Memory B cell (primary cell): ENCODE measurements around the gene EP400.

Experiments used
- ATAC-seq: fragments of 150-1000 bp; cut with Tn5 transposase; 2 replicates; pipeline ENCODE4 v1.10.0; 2021; ENCODE audit warnings: low read depth, mild to moderate bottlenecking, moderate library complexity
- DNase-seq, 2 donors: peaks; one replicate each; pipeline ENCODE4 v3.0.0; 2022; ENCODE audit warnings: low spot score in 2 of 2
- H3K27ac Mint-ChIP-seq: one replicate; pipeline ENCODE4 v1.8.0; 2022; ENCODE audit warnings: mild to moderate bottlenecking, moderate library complexity, mixed read lengths
- H3K27me3 Mint-ChIP-seq: one replicate; pipeline ENCODE4 v1.8.0; 2022; ENCODE audit warnings: mixed read lengths
- H3K36me3 Mint-ChIP-seq: one replicate; pipeline ENCODE4 v1.8.0; 2022; ENCODE audit warnings: mild to moderate bottlenecking, mixed read lengths
- H3K4me1 Mint-ChIP-seq: one replicate; pipeline ENCODE4 v1.8.0; 2022; ENCODE audit warnings: mixed read lengths
- H3K4me3 Mint-ChIP-seq: one replicate; pipeline ENCODE4 v1.8.0; 2022; ENCODE audit warnings: mild to moderate bottlenecking, moderate library complexity, mixed read lengths
- H3K9me3 Mint-ChIP-seq: one replicate; pipeline ENCODE4 v1.8.0; 2022; ENCODE audit warnings: mixed read lengths

Gene EP400

GRCh38 chr12:131949431-131950181 is at the start of gene EP400:
Gene EP400, plus strand, starts transcription at chr12:131949942. Its CDS starts 10,678 bp downstream, at chr12:131960620.
- DNase-seq, result peak; percentile 84 to 89
- peaks cover 2% of the 10 kb centered on the region for H3K9me3 Mint-ChIP-seq
- no peaks in the 10 kb centered on the region for H3K27me3 Mint-ChIP-seq
- ATAC-seq, result peak; percentile 90
- H3K36me3 Mint-ChIP-seq, result peaks cover 4% of the 10 kb centered on the region
- peaks cover 17% of the 10 kb centered on the region for H3K4me1 Mint-ChIP-seq
- H3K27ac Mint-ChIP-seq, result peak within 1 kb of the TSS; percentile 68
- H3K4me3 Mint-ChIP-seq, result peak within 1 kb of the TSS; percentile 90

- peaks cover 1% of the 10 kb centered on the region for H3K36me3 Mint-ChIP-seq
- DNase-seq (no peak), ATAC-seq (no peak)
- H3K4me1 Mint-ChIP-seq, result peaks cover 14% of the 10 kb centered on the region
- no peak overlapping the region for H3K4me3 Mint-ChIP-seq
- H3K9me3 Mint-ChIP-seq, result no peaks in the 10 kb centered on the region
- no peaks in the 10 kb centered on the region for H3K27me3 Mint-ChIP-seq
- H3K27ac Mint-ChIP-seq, result no peak overlapping the region
Measured at GRCh38 chr12:131900397-131900796, 49.3 kb upstream of the EP400 start.

GRCh38 chr12:131901431-131902331 is 48.1 kb upstream of the EP400 start:
- H3K27ac Mint-ChIP-seq, result no peak overlapping the region
- no peaks in the 10 kb centered on the region for H3K27me3 Mint-ChIP-seq
- peaks cover 8% of the 10 kb centered on the region for H3K4me1 Mint-ChIP-seq
- H3K9me3 Mint-ChIP-seq, result no peaks in the 10 kb centered on the region
- ATAC-seq, result no peak
- DNase-seq, result no peak
- peaks cover 1% of the 10 kb centered on the region for H3K36me3 Mint-ChIP-seq
- H3K4me3 Mint-ChIP-seq, result no peak overlapping the region

- ATAC-seq (no peak), DNase-seq (no peak)
- Mint-ChIP-seq H3K27ac (no peak overlapping the region), H3K4me3 (no peak overlapping the region), H3K4me1 (peaks cover 6% of the 10 kb centered on the region), H3K9me3 (no peaks in the 10 kb centered on the region), H3K36me3 (peaks cover 1% of the 10 kb centered on the region), H3K27me3 (no peaks in the 10 kb centered on the region)
Measured at GRCh38 chr12:131902332-131903241, 47.2 kb upstream of the EP400 start.

GRCh38 chr12:131903270-131904255 is 46.2 kb upstream of the EP400 start:
- no peak for DNase-seq
- H3K36me3 Mint-ChIP-seq, result peaks cover 1% of the 10 kb centered on the region
- no peak for ATAC-seq

GRCh38 chr12:131904346-131904745 is 45.4 kb upstream of the EP400 start:
- H3K4me3 Mint-ChIP-seq, result no peak overlapping the region
- peaks cover 4% of the 10 kb centered on the region for H3K36me3 Mint-ChIP-seq
- H3K4me1 Mint-ChIP-seq, result peaks cover 6% of the 10 kb centered on the region
- no peak overlapping the region for H3K27ac Mint-ChIP-seq
- no peaks in the 10 kb centered on the region for H3K9me3 Mint-ChIP-seq
- DNase-seq (no peak), ATAC-seq (no peak)
- no peaks in the 10 kb centered on the region for H3K27me3 Mint-ChIP-seq

More at GRCh38 chr12:131903270-131904255, 46.2 kb upstream of the EP400 start:
- peaks cover 6% of the 10 kb centered on the region for H3K4me1 Mint-ChIP-seq
- H3K9me3 Mint-ChIP-seq, result no peaks in the 10 kb centered on the region
- no peak overlapping the region for H3K4me3 Mint-ChIP-seq
- H3K27me3 Mint-ChIP-seq, result no peaks in the 10 kb centered on the region
- no peak overlapping the region for H3K27ac Mint-ChIP-seq

GRCh38 chr12:131905081-131905629 is 44.6 kb upstream of the EP400 start:
- Mint-ChIP-seq H3K27me3 (no peaks in the 10 kb centered on the region), H3K27ac (no peak overlapping the region), H3K36me3 (peaks cover 5% of the 10 kb centered on the region), H3K4me1 (peaks cover 6% of the 10 kb centered on the region), H3K4me3 (no peak overlapping the region), H3K9me3 (no peaks in the 10 kb centered on the region)
- ATAC-seq (no peak), DNase-seq (no peak)

GRCh38 chr12:131905630-131906091 is 44.1 kb upstream of the EP400 start:
- Mint-ChIP-seq H3K27ac (no peak overlapping the region), H3K9me3 (no peaks in the 10 kb centered on the region)
- ATAC-seq, result no peak

GRCh38 chr12:131907379-131908091 is 42.2 kb upstream of the EP400 start:
- H3K27ac Mint-ChIP-seq, result no peak overlapping the region
- no peaks in the 10 kb centered on the region for H3K27me3 Mint-ChIP-seq
- H3K36me3 Mint-ChIP-seq, result peaks cover 9% of the 10 kb centered on the region
- H3K4me3 Mint-ChIP-seq, result no peak overlapping the region
- no peak for ATAC-seq
- DNase-seq, result no peak
- no peaks in the 10 kb centered on the region for H3K9me3 Mint-ChIP-seq
- H3K4me1 Mint-ChIP-seq, result peaks cover 4% of the 10 kb centered on the region

More at GRCh38 chr12:131905630-131906091, 44.1 kb upstream of the EP400 start:
- H3K36me3 Mint-ChIP-seq, result peaks cover 6% of the 10 kb centered on the region
- no peaks in the 10 kb centered on the region for H3K27me3 Mint-ChIP-seq
- peaks cover 6% of the 10 kb centered on the region for H3K4me1 Mint-ChIP-seq
- no peak for DNase-seq
- H3K4me3 Mint-ChIP-seq, result no peak overlapping the region

- Mint-ChIP-seq H3K27me3 (no peaks in the 10 kb centered on the region), H3K9me3 (no peaks in the 10 kb centered on the region), H3K4me1 (peaks cover 4% of the 10 kb centered on the region), H3K36me3 (peaks cover 9% of the 10 kb centered on the region), H3K4me3 (no peak overlapping the region), H3K27ac (no peak overlapping the region)
- ATAC-seq (no peak), DNase-seq (no peak)
Measured at GRCh38 chr12:131908092-131909080, 41.4 kb upstream of the EP400 start.

GRCh38 chr12:131909081-131909751 is 40.5 kb upstream of the EP400 start:
- Mint-ChIP-seq H3K4me1 (no peaks in the 10 kb centered on the region), H3K27me3 (no peaks in the 10 kb centered on the region), H3K27ac (no peak overlapping the region), H3K9me3 (no peaks in the 10 kb centered on the region), H3K36me3 (peaks cover 9% of the 10 kb centered on the region), H3K4me3 (no peak overlapping the region)
- DNase-seq (no peak), ATAC-seq (no peak)
